H1 (cell line): ENCODE data around the gene ZNF670. TPM values are rescaled to one million over a fixed set of nuclear protein-coding genes. Genes with fewer than 3 reads are reported as not detected.

Experiments used
- CTCF ChIA-PET: fragments of 300-600 bp; sonication (Branson Sonifier 250); formaldehyde crosslinking; loops from one replicate; lab custom pipeline; 2021; ENCODE audit not compliant: partially characterized antibody; lab: Charles Lee
- POLR2A ChIA-PET: fragments of 300-600 bp; sonication (Branson Sonifier 250); formaldehyde crosslinking; loops from one replicate; lab custom pipeline; 2021; ENCODE audit warnings: inconsistent platforms; ENCODE audit not compliant: partially characterized antibody; lab: Charles Lee
- DNase-seq, 2 experiments: peaks; one replicate each; pipeline versions ENCODE4 v3.0.0 to v3.0.0-alpha.2; 2010 to 2022; ENCODE audit warnings: low spot score in 2 of 2, low read depth in 1 of 2, mixed read lengths in 1 of 2
- FAIRE-seq: peaks from 2 replicates; lab custom pipeline; 2011; peaks lifted over from hg19 to GRCh38; lab: Jason Lieb, UNC
- H2AFZ ChIP-seq: 2 replicates; pipeline ENCODE4 v1.8.1; 2012; ENCODE audit warnings: low read length, inconsistent platforms
- H2AK5ac ChIP-seq: 2 replicates; pipeline ENCODE4 v1.6.1; 2013; ENCODE audit warnings: low read depth, low read length
- H2BK120ac ChIP-seq: replicated peaks from 2 replicates; pipeline ENCODE3; 2013; ENCODE audit warnings: low read depth, low read length, inconsistent platforms
- H2BK12ac ChIP-seq: 2 replicates; pipeline ENCODE4 v1.6.1; 2013; ENCODE audit warnings: low read depth, low read length
- H2BK15ac ChIP-seq: 2 replicates; pipeline ENCODE4 v1.6.1; 2013; ENCODE audit warnings: low read length
- H2BK20ac ChIP-seq: 2 replicates; pipeline ENCODE4 v1.6.1; 2013; ENCODE audit warnings: low read length
- H2BK5ac ChIP-seq: 2 replicates; pipeline ENCODE4 v1.6.1; 2013; ENCODE audit warnings: low read depth, low read length
- H3K14ac ChIP-seq: 2 replicates; pipeline ENCODE4 v1.6.1; 2013; ENCODE audit warnings: inconsistent platforms; ENCODE audit not compliant: insufficient read length
- H3K18ac ChIP-seq: 2 replicates; pipeline ENCODE4 v1.6.1; 2013; ENCODE audit warnings: low read length; ENCODE audit errors: extremely low read depth
- H3K23ac ChIP-seq: 2 replicates; pipeline ENCODE4 v1.6.1; 2013; ENCODE audit warnings: inconsistent platforms; ENCODE audit not compliant: insufficient read length
- H3K23me2 ChIP-seq: 2 replicates; pipeline ENCODE4 v1.6.1; 2013; ENCODE audit warnings: low read depth, low read length
- H3K27ac ChIP-seq: 2 replicates; pipeline ENCODE4 v1.6.1; 2011; ENCODE audit warnings: low read depth, low read length, inconsistent platforms
- H3K27me3 ChIP-seq, 4 experiments: replicated peaks in 1 of 4; 1 replicate in 1 of 4; 2 replicates in 3 of 4; pipeline versions ENCODE4 v1.6.1 to v1.8.1; 2011 to 2013; ENCODE audit warnings: low read length in 3 of 4, mild to moderate bottlenecking in 3 of 4, inconsistent platforms in 2 of 4, mixed read lengths in 2 of 4, moderate library complexity in 1 of 4; ENCODE audit not compliant: control insufficient read depth in 3 of 4, insufficient read depth in 3 of 4; ENCODE audit errors: extremely low read depth in 1 of 4
- H3K36me3 ChIP-seq, 4 experiments: 2 replicates each; pipeline versions ENCODE4 v1.6.1 to v1.8.1; 2011 to 2013; ENCODE audit warnings: mild to moderate bottlenecking in 4 of 4, low read length in 3 of 4, moderate library complexity in 2 of 4, control low read depth in 1 of 4, inconsistent platforms in 1 of 4; ENCODE audit not compliant: insufficient read depth in 4 of 4, control insufficient read depth in 2 of 4
- H3K4ac ChIP-seq: replicated peaks from 2 replicates; pipeline ENCODE3; 2013; ENCODE audit warnings: low read length, low read depth, mixed read lengths, inconsistent platforms; ENCODE audit not compliant: insufficient read length
- H3K4me1 ChIP-seq, 4 experiments: replicated peaks in 1 of 4; 1 replicate in 1 of 4; 2 replicates in 3 of 4; pipeline versions ENCODE4 v1.6.1 to v1.8.1; 2011 to 2013; ENCODE audit warnings: low read length in 3 of 4, inconsistent platforms in 2 of 4, mixed read lengths in 1 of 4; ENCODE audit not compliant: insufficient read depth in 4 of 4, control insufficient read depth in 3 of 4
- H3K4me2 ChIP-seq, 2 experiments: 2 replicates each; pipeline versions ENCODE4 v1.6.1 to v1.8.1; 2011 to 2013; ENCODE audit warnings: low read depth in 2 of 2, low read length in 2 of 2, control low read depth in 1 of 2, inconsistent platforms in 1 of 2, mild to moderate bottlenecking in 1 of 2; ENCODE audit not compliant: insufficient read depth in 1 of 2
- H3K4me3 ChIP-seq, 4 experiments: fragments of 200-600, 300-600 bp in 1 of 4; sonication (generic), shearing (Covaris generic), sonication (Bioruptor Twin) in 1 of 4; 2 replicates each; pipeline versions ENCODE4 v1.5.1 to v1.8.1; 2011 to 2016; ENCODE audit warnings: low read length in 4 of 4, low read depth in 3 of 4, control low read depth in 2 of 4, inconsistent platforms in 2 of 4, mild to moderate bottlenecking in 2 of 4, mixed read lengths in 1 of 4, moderate library complexity in 1 of 4; ENCODE audit not compliant: insufficient read depth in 2 of 4; ENCODE audit errors: extremely low read depth in 1 of 4
- H3K56ac ChIP-seq: replicated peaks from 2 replicates; pipeline ENCODE3; 2013; ENCODE audit warnings: low read depth, mild to moderate bottlenecking, mixed read lengths, low read length, inconsistent platforms; ENCODE audit not compliant: insufficient read length
- H3K79me1 ChIP-seq: 2 replicates; pipeline ENCODE4 v1.6.1; 2013; ENCODE audit warnings: low read depth, low read length, control low read depth
- H3K79me2 ChIP-seq, 2 experiments: 2 replicates each; pipeline versions ENCODE4 v1.6.1 to v1.8.1; 2012 to 2013; ENCODE audit warnings: low read length in 2 of 2, mild to moderate bottlenecking in 2 of 2, inconsistent platforms in 1 of 2; ENCODE audit not compliant: insufficient read depth in 2 of 2, control insufficient read depth in 1 of 2
- H3K9ac ChIP-seq, 4 experiments: replicated peaks in 1 of 4; 1 replicate in 1 of 4; 2 replicates in 3 of 4; pipeline versions ENCODE4 v1.6.1 to v1.8.1; 2011 to 2013; ENCODE audit warnings: low read depth in 3 of 4, low read length in 3 of 4, control low read depth in 2 of 4, mild to moderate bottlenecking in 2 of 4, moderate library complexity in 2 of 4, inconsistent platforms in 1 of 4; ENCODE audit errors: extremely low read depth in 1 of 4
- H3K9me3 ChIP-seq, 2 experiments: 2 replicates each; pipeline versions ENCODE4 v1.6.1 to v1.8.1; 2012 to 2013; ENCODE audit warnings: mild to moderate bottlenecking in 2 of 2, moderate library complexity in 2 of 2, control low read depth in 1 of 2, inconsistent platforms in 1 of 2, low read depth in 1 of 2, low read length in 1 of 2, mixed read lengths in 1 of 2; ENCODE audit not compliant: insufficient read depth in 2 of 2
- H4K20me1 ChIP-seq, 2 experiments: replicated peaks in 1 of 2; 2 replicates each; pipeline versions ENCODE3 to v1.8.1; 2011 to 2013; ENCODE audit warnings: inconsistent platforms in 2 of 2, low read length in 2 of 2, mild to moderate bottlenecking in 1 of 2; ENCODE audit not compliant: insufficient read depth in 2 of 2, control insufficient read depth in 1 of 2
- H4K5ac ChIP-seq: 2 replicates; pipeline ENCODE4 v1.6.1; 2013; ENCODE audit warnings: low read length, low read depth, mixed read lengths, inconsistent platforms; ENCODE audit not compliant: insufficient read length
- H4K8ac ChIP-seq: 2 replicates; pipeline ENCODE4 v1.8.0; 2013; ENCODE audit warnings: mild to moderate bottlenecking, moderate library complexity, low read length, inconsistent platforms; ENCODE audit not compliant: insufficient read depth; ENCODE audit errors: extremely low read depth
- H4K91ac ChIP-seq: replicated peaks from 2 replicates; pipeline ENCODE3; 2013; ENCODE audit warnings: low read length, mixed read lengths, inconsistent platforms; ENCODE audit not compliant: insufficient read length
- BRCA1 ChIP-seq: IDR thresholded peaks from 2 replicates; pipeline ENCODE4 v1.6.1; 2012; ENCODE audit warnings: low read depth, low read length, improper control_type of control experiment
- CBX8 ChIP-seq: fragments of 300-800, 300-1000 bp; sonication (generic); IDR thresholded peaks from 2 replicates; pipeline ENCODE4 v1.7.1; 2016; ENCODE audit warnings: low read depth, low read length, borderline replicate concordance
- CHD2 ChIP-seq: IDR thresholded peaks from 2 replicates; pipeline ENCODE4 v1.6.1; 2012; ENCODE audit warnings: low read length, improper control_type of control experiment
- GABPA ChIP-seq: IDR thresholded peaks from 2 replicates; pipeline ENCODE4 v1.6.1; 2011; ENCODE audit warnings: mild to moderate bottlenecking, low read length, moderate library complexity, borderline replicate concordance; ENCODE audit not compliant: insufficient read depth
- GTF2F1 ChIP-seq: IDR thresholded peaks from 2 replicates; pipeline ENCODE4 v1.6.1; 2012; ENCODE audit warnings: low read depth, low read length, improper control_type of control experiment, borderline replicate concordance
- HDAC6 ChIP-seq: IDR thresholded peaks from one replicate; pipeline ENCODE4 v1.7.1; 2012; ENCODE audit warnings: low read depth, mild to moderate bottlenecking, inconsistent platforms, low read length, moderate library complexity
- KDM1A ChIP-seq: fragments of 200-600, 300-600 bp; sonication (generic); IDR thresholded peaks from 2 replicates; pipeline ENCODE4 v1.7.1; 2016; ENCODE audit warnings: mild to moderate bottlenecking, low read length, borderline replicate concordance
- POLR2A ChIP-seq, 2 experiments: IDR thresholded peaks; 1 replicate in 1 of 2; 2 replicates in 1 of 2; pipeline ENCODE4 v1.6.1; 2011; ENCODE audit warnings: low read depth in 2 of 2, low read length in 2 of 2, mild to moderate bottlenecking in 2 of 2; ENCODE audit errors: control extremely low read depth in 1 of 2
- POU5F1 ChIP-seq: IDR thresholded peaks from 2 replicates; pipeline ENCODE4 v1.6.1; 2011; ENCODE audit warnings: low read depth, mild to moderate bottlenecking, low read length, moderate library complexity
- RNF2 ChIP-seq: fragments of 200-900, 300-1000 bp; sonication (generic); IDR thresholded peaks from 2 replicates; pipeline ENCODE4 v1.7.1; 2016; ENCODE audit warnings: borderline replicate concordance, low read depth, mild to moderate bottlenecking, antibody characterized with exemption, low read length; ENCODE audit not compliant: poor library complexity, severe bottlenecking; ENCODE audit errors: missing control alignments
- SAP30 ChIP-seq: fragments of 300-600 bp; sonication (generic); IDR thresholded peaks from 2 replicates; pipeline ENCODE4 v1.7.1; 2012; ENCODE audit warnings: low read length, moderate library complexity, mild to moderate bottlenecking, inconsistent platforms; ENCODE audit not compliant: insufficient read depth, insufficient replicate concordance
- SIN3A ChIP-seq, 2 experiments: IDR thresholded peaks in 1 of 2; conservative IDR thresholded peaks in 1 of 2; 2 replicates each; pipeline ENCODE4 v1.6.1; 2011 to 2012; ENCODE audit warnings: low read length in 2 of 2, improper control_type of control experiment in 1 of 2, low read depth in 1 of 2, mild to moderate bottlenecking in 1 of 2
- YY1 ChIP-seq: IDR thresholded peaks from 2 replicates; pipeline ENCODE4 v1.6.1; 2011; ENCODE audit warnings: low read depth, mild to moderate bottlenecking, low read length
- WGBS, 2 experiments: shearing (Covaris generic) in 1 of 2; methylation state at CpG; one replicate each; pipeline versions ENCODE4 v1.1.6 to v1.1.7; 2013 to 2015; ENCODE audit warnings: low lambda C conversion rate in 2 of 2, mixed read lengths in 2 of 2, inconsistent platforms in 1 of 2, low coverage in 1 of 2, missing lambda C conversion rate in 1 of 2; ENCODE audit not compliant: insufficient replicate concordance in 2 of 2, insufficient coverage in 1 of 2, insufficient read length in 1 of 2; ENCODE audit errors: extremely low coverage in 1 of 2, missing lambda C conversion rate in 1 of 2; 5-methylcytosine and 5-hydroxymethylcytosine counted together
- polyA plus RNA-seq, 7 experiments: library from polyadenylated mRNA; depleted of rRNA in 3 of 7; stranded (reverse) in 5 of 7; unstranded in 2 of 7; fragments of >200 nt in 5 of 7; fragments of 200-250 nt in 2 of 7; gene quantifications; 1 replicate in 5 of 7; 2 replicates in 1 of 7; 4 replicates in 1 of 7; pipeline versions ENCODE4 v1.2.1 to v1.2.3, GENCODE V29; 2011 to 2013; ENCODE audit warnings: missing spikeins in 2 of 7, mixed read lengths in 2 of 7
- total RNA-seq: library from RNA; stranded (reverse); fragmentation: NEBNext Ultra II Directional; extraction: Animal tissue kit (Norgen Biotek cat#: 25700); gene quantifications from 2 replicates; pipeline ENCODE4 v1.2.1, GENCODE V29; 2021

The ZNF670 gene
- total and polyA plus RNA-seq, 2 of the 8 experiments (the other 6 are each of a cell fraction or from before 2014, with no cell fraction given), result 2.8 to 15.4 TPM

DNA sequence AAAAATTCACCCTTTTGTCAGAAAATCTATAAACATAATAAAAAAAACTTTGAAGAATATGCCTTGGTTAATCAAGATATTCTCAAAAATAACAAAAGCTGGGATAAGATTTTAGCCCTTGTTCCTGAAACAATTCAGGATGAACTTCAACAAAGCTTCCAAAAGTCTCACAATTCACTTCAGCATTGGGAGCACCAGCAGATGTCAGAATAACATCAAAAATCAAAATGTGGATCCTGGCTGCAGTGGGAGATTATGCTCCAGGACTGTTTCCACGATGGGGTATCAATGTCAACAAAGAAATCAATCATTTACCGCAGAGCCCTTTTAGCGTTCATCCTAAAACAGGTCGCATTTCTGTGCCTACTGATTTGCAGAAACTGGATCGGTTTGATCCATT, 35.2 kb downstream of the ZNF670 start:
- H3K23ac ChIP-seq, result no peak overlapping the region
- no peak overlapping the region for H2BK15ac ChIP-seq
- no peak overlapping the region for H2BK5ac ChIP-seq
- no peak overlapping the region for H4K5ac ChIP-seq
- H3K27me3 ChIP-seq, result no peaks in the 10 kb centered on the region
- H4K91ac ChIP-seq, result no peak overlapping the region
- FAIRE-seq (no peak), DNase-seq (no peak)
- no peak overlapping the region for H2BK120ac ChIP-seq
- no peak overlapping the region for H2BK12ac ChIP-seq
- WGBS, 2 experiments, result 96% methylated on average over 5 of the region's 5 CpGs; no CpG with 5 or more reads in 1 of the 2 experiments
- no peak overlapping the region for H3K4me3 ChIP-seq
- H2BK20ac ChIP-seq, result no peak overlapping the region
- H3K27ac ChIP-seq, result no peak overlapping the region
- CTCF ChIA-PET, result no interaction called here
- no peak overlapping the region for H3K9ac ChIP-seq
- H3K14ac ChIP-seq, result no peak overlapping the region
- POLR2A ChIA-PET, result no interaction called here
- no peak overlapping the region for H3K4me2 ChIP-seq
- no peak overlapping the region for H2AFZ ChIP-seq
- no peak overlapping the region for H3K4ac ChIP-seq
- H3K4me1 ChIP-seq, result no peaks in the 10 kb centered on the region
- no peaks in the 10 kb centered on the region for H3K23me2 ChIP-seq
- H3K18ac ChIP-seq, result no peak overlapping the region
- TF ChIP-seq CHD2, result no peak
- no peak for TF ChIP-seq CBX8
- TF ChIP-seq POLR2A (IDR thresholded peaks at IDR 0.05; ENCODE audit: control extremely low read depth in 1 of 2, low read depth in 2 of 2, low read length in 2 of 2), result no peak
- no peak for TF ChIP-seq POU5F1
- no peak for TF ChIP-seq GABPA
- no peak for TF ChIP-seq SIN3A (conservative IDR thresholded peaks at IDR 0.05 in 1 of 2, IDR thresholded peaks at IDR 0.05 in 1 of 2; ENCODE audit: low read depth in 1 of 2, low read length in 2 of 2)
- TF ChIP-seq KDM1A, result no peak
- no peak for TF ChIP-seq SAP30
- no peak for TF ChIP-seq BRCA1
- TF ChIP-seq HDAC6, result no peak
- TF ChIP-seq RNF2, result no peak
- no peak for TF ChIP-seq YY1
- no peak for TF ChIP-seq GTF2F1
- H3K9me3 ChIP-seq, result peaks cover 73 to 75% of the 10 kb centered on the region in 2 experiments
- no peak overlapping the region for H4K8ac ChIP-seq
- H2AK5ac ChIP-seq, result no peak overlapping the region
- H3K79me2 ChIP-seq, result peaks cover 11 to 79% of the 10 kb centered on the region in 2 experiments; a peak in 3 of 4 replicates
- peaks cover 0 to 51% (median 10%) of the 10 kb centered on the region in 4 experiments; a peak in 5 of 8 replicates for H3K36me3 ChIP-seq
- H3K79me1 ChIP-seq, result peaks cover 8% of the 10 kb centered on the region
- H3K56ac ChIP-seq, result no peak overlapping the region
- peaks cover 0 to 1% of the 10 kb centered on the region in 2 experiments for H4K20me1 ChIP-seq
